Kidney capillary endothelial cell (primary cell): ENCODE data around the gene BRD1.
A peak's percentile ranks its signal among the peaks of the same experiment; 100 is the strongest.

Experiments used
- DNase-seq: peaks from one replicate; pipeline ENCODE4 v3.0.0-alpha.2; 2018; ENCODE audit warnings: low spot score

The BRD1 gene

GRCh38 chr22:49800408-49801238 is 27.1 kb downstream of the BRD1 start:
- DNase-seq: no peak

- no peak for DNase-seq
These were observed 28.1 kb downstream of the BRD1 start for GRCh38 chr22:49799431-49800075.

GRCh38 chr22:49798486-49799151 is 29.1 kb downstream of the BRD1 start:
- no peak for DNase-seq

GRCh38 chr22:49797706-49798105 is 30.0 kb downstream of the BRD1 start:
- DNase-seq: no peak

DNA sequence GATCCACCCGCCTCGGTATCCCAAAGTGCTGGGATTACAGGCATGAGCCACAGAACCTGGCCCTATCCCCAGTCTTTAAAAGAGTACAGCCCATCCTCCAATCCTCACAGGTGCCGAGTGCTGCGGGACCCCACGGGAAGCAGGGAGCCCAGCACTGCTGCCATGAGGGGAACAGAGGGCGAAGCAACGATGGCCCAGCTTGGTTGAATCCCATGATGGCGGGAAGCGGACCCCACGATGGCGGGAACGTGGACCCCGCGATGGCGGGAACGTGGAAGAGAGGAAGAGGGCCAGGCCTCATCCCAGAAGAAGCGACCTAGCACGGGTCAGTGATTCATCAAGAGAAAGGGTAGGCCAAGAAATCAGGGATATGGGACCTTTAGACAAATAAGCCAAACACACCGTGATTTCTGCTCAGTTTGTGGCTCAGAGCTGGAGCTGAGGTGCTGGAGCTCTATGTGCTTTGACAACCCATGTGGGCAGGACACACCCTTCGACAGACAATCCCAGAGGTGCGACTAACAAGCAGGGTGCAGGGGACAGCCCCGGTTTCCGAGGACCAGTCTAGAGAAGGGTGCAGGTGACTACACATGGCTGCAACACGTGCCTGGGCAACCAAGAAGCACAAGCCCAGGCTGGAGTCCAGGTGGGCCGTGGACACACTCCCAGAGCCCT is 30.9 kb downstream of the BRD1 start:
- DNase-seq: no peak

DNA sequence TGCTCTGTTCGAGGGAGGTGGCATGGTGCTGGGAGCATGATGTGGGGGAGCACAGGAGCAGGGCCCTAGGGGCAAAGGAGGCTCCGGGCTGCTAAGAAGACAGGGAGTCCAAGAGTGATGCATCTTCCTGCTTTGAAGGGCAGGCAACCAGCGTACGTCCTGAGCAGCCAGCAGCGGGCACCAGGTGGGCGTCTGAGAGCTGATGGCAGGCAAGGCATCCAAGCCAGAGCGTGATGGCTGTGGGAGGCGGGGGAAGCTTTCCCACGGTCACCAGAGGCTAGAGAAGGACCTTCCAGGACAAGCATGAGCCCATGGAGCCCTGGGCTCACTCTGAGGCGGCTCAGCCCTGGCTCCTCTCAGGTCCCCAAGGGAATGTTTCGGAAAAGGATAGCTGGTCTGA is 32.2 kb downstream of the BRD1 start:
- DNase-seq: no peak

- no peak for DNase-seq
These were observed 33.8 kb downstream of the BRD1 start for GRCh38 chr22:49793871-49794270.

GRCh38 chr22:49793296-49793695 is 34.4 kb downstream of the BRD1 start:
- no peak for DNase-seq

DNA sequence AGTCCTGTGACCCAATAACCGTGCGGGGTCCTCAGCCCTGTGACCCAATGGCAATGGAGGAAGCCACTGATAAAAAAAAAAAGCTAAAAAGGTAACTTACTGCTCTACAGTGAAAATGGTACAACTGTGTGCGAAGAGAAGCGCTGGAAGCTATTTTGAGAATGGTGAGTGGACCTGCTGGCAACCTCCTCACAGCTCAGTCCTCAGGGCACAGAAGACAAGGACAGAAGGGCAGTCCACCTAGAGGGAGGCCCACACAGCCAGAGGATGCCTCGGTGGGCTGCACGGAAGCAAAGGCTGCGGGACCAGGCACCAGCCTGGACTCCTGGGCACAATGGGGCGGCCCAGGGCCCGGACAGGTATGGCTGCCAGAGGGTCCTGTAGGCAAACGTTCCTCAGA is 35.6 kb downstream of the BRD1 start:
- no peak for DNase-seq

DNA sequence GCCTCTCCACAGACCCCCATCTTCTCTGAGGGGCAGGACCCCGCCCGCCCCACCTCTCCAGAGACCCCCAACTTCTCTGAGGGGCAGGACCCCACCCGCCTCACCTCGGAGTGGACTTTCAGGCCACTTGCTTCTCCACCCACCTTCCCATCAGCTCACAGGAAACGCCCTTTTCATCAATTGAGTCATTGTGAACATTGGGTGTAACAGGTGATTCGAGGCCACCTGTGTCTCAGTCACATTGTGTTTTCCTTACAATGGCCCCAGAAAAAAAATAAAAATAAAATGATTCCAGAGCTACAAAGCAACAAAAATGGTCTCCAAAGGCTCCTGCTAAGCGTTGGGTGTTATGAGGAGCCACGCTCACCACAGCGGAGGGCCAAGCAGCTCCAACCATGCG is 36.0 kb downstream of the BRD1 start:
- no peak for DNase-seq

DNA sequence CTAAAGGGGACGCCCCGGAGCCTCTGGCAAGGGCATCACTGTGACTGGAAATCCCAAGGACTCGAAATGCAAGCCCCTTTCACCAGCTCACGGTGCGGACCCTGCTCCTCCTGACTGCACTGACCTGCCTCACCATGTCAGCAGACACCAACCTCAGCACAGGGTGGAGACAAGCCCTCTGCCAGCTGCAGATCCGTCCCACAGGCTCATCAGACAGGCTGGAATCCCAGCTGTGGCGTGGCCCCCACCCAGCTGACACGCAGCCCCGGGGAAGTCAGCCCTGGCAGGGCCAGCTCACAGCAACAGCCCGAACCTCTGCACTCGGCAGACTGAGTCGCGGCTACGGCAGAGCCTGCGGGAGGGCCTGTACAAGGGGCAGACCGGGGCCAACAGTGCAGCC is 36.8 kb downstream of the BRD1 start:
- DNase-seq: no peak

DNA sequence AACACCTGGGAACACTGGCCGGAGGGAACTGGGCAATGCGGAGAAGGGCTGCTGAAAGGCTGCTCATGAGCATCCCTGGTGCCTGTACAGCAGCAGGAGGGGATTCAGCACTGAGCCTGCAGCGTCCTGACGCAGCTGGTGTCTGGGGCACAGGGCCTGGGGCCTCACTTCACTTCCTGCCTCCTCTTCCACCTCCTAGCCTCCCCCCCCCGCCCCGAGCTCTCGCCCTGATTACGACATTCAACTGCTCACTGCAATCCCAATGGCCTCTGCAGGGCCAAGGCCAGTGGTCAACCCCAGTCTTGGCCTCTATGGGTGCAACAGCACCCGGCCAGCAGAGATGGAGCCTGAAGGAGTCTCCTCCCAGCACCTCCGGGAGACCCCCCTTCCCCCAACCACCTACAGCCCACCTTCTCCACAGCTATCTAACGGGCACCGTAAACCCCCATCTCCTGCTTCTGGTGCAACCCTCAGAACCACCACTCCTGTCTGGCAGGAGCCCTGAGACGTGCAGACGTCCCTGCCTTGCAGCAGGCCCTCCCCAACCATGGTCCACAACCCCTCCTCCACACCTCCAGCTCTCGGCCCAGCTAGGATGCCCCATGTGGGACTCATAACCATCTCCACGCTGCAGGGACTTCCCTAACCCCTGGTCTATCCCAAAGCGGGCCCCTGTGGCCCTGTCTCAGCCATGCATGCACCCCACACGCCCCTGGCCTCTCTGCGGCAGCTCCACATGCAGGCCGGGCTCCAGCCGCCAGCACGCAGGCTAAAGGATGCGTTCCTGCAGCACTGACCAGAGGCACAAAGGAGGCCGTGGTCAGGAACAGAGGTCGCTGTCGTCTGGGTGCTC is 38.2 kb downstream of the BRD1 start:
- no peak for DNase-seq

DNA sequence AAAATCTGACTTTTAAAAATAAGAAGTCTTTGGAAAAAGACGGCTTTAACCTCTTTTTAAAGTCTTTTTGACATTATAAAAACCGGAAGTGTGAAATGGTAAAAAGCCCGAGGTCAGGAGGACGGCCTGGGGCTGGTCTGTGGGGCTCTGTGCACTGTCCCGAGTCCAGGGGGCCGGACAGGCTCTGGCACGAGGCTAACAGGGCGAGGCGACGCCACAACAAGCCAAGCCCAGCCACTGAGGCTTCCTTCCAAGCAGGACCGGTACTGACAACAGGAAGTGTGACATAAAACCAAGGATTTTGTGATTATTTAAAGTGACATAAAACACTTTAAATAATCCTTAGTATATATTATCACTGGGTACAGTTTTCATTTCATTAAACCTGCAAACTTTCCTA is 39.2 kb downstream of the BRD1 start:
- DNase-seq: peak; percentile 75

- no peak for DNase-seq
These were observed 39.8 kb downstream of the BRD1 start for GRCh38 chr22:49787861-49788260.

DNA sequence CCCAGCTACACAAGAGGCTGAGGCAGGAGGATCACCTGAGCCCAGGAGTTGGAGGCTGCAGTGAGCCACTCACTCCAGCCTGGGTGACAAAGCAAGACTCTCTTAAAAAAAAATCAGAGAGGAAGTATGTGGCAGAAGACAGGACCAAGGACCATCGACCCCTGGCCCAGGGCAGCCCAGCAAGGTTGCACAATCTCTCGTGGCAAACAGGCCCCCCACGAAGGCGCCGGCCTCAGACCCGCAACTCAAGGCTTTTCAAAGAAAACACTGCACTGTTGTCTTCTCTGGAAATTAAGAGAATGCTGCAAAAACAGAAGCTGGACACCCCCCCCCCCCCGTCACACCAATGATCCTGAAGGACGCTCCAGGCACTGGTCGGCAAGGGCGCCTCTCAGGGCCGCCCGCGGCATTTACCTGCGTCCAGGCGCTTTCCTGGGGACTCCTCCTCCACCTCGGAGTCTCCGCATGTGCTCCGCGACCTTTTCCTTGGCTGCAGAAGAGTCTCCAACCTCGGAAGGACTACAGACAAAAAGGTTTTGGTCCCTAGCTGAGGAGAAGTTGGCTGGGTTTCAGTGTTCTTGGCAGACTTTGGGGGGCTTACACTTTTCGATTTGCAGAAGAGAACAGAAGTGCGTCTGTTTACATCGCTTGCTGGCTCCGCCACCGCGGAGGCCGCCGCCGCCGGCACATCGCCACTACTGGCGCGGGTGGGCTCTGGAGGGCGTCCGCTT is 40.5 kb downstream of the BRD1 start:
- no peak for DNase-seq

DNA sequence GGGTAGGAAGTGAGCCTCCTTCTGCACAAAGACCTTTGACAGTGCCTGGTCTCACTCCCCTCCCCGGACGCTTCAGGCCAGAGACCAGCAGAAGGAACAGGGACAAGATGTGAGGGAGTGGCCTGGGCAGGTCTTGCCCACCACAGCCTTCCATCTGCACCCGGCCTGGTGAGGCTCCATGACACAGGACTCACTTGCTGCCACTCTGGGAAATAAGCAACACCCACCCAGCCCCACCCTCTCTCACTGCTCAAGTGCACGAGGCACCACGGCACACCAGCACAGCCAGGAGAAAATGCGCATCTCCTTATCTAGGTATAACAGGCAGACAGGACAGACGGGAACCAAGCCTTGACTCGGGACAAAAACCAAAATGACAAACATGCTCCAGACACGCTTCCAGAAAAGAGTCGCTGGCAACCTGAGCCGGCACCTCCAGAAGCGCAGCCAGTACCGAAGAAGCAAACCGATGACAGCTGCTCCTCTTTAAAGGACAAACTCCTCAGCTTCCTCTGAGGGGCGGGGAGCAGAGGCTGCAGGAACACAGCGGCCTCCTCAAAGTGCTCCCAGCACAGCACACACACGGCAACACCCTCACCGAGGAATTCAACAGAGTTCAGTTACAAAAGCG is 41.7 kb downstream of the BRD1 start:
- DNase-seq: no peak

DNA sequence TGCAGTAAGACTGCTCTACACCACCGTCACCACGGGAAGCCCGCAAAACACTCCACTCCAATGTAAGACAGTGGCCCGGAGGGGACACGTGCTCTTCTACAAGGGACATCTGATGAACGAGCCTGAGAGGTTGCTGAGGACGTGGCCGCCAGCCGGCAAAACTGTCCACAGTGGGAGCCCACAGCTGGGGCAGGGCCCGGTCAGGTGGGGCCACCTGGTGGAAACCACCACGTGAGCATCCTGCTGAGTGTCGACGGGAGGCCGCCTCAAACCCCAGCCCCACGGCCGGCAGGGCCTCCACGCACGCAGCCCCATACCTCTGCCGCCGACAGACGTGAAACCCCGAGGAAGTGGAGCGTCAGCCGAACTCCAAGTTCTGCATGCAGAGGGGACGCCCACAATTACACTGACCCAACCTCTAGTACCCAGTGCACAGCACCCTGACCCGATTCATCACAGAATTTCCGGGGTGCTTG is 42.6 kb downstream of the BRD1 start:
- no peak for DNase-seq

GRCh38 chr22:49784630-49784971 is 43.1 kb downstream of the BRD1 start:
- no peak for DNase-seq

- DNase-seq: no peak
These were observed 43.6 kb downstream of the BRD1 start for GRCh38 chr22:49783926-49784629.
